ENCODE measurements around the gene UPK3A. TPM values are rescaled to one million over a fixed set of nuclear protein-coding genes. Genes with fewer than 3 reads are reported as not detected.

UPK3A gene
- total RNA-seq, 4 donors from 2014 or later = not detected

GRCh38 chr22:45298934-45299505 is 14.3 kb downstream of the UPK3A start:
- H3K27ac ChIP-seq = no peak overlapping the region
- no peaks in the 10 kb centered on the region for H3K27me3 ChIP-seq
- TF ChIP-seq POLR2A (IDR thresholded peaks at IDR 0.05) (no peak), CTCF (IDR thresholded peaks at IDR 0.05) (no peak)
- DNase-seq = no peak
- H3K9me3 ChIP-seq = no peaks in the 10 kb centered on the region
- WGBS, 2 donors = 78 to 81% methylated on average over 6 to 7 of the region's 15 CpGs
- no peaks in the 10 kb centered on the region for H3K4me1 ChIP-seq
- no peak overlapping the region for H3K4me3 ChIP-seq
- intact Hi-C loops (cut with DNase I) = no loop called here
- H3K36me3 ChIP-seq = no peaks in the 10 kb centered on the region

GRCh38 chr22:45302751-45303150 is 18.0 kb downstream of the UPK3A start:
- TF ChIP-seq CTCF (IDR thresholded peaks at IDR 0.05) (no peak), POLR2A (IDR thresholded peaks at IDR 0.05) (no peak)
- DNase-seq = no peak
- Histone ChIP-seq H3K4me1 (no peaks in the 10 kb centered on the region), H3K4me3 (no peak overlapping the region), H3K27ac (no peak overlapping the region), H3K9me3 (no peaks in the 10 kb centered on the region), H3K36me3 (no peaks in the 10 kb centered on the region), H3K27me3 (no peaks in the 10 kb centered on the region)
- intact Hi-C loops (cut with DNase I) = no loop called here
- WGBS, 2 donors = 47 to 58% methylated on average over 8 of the region's 8 CpGs

GRCh38 chr22:45303181-45303580 is 18.4 kb downstream of the UPK3A start:
- H3K4me1 ChIP-seq = no peaks in the 10 kb centered on the region
- H3K9me3 ChIP-seq = no peaks in the 10 kb centered on the region
- no peaks in the 10 kb centered on the region for H3K27me3 ChIP-seq
- intact Hi-C loops (cut with DNase I) = no loop called here
- DNase-seq = no peak
- no peak for TF ChIP-seq POLR2A (IDR thresholded peaks at IDR 0.05)
- TF ChIP-seq CTCF (IDR thresholded peaks at IDR 0.05) = no peak
- no peaks in the 10 kb centered on the region for H3K36me3 ChIP-seq
- no peak overlapping the region for H3K27ac ChIP-seq
- WGBS, 2 donors = 44 to 46% methylated on average over 7 of the region's 7 CpGs
- no peak overlapping the region for H3K4me3 ChIP-seq

GRCh38 chr22:45304971-45305370 is 20.2 kb downstream of the UPK3A start:
- intact Hi-C loops (cut with DNase I) = no loop called here
- Histone ChIP-seq H3K36me3 (no peaks in the 10 kb centered on the region), H3K27me3 (no peaks in the 10 kb centered on the region), H3K27ac (no peak overlapping the region), H3K4me3 (no peak overlapping the region), H3K4me1 (peaks cover 5 to 13% (median 9%) of the 10 kb centered on the region in 3 donors), H3K9me3 (no peaks in the 10 kb centered on the region)
- 54 to 70% methylated on average over 6 of the region's 6 CpGs for WGBS, 2 donors
- no peak for DNase-seq
- TF ChIP-seq CTCF (IDR thresholded peaks at IDR 0.05) = no peak
- TF ChIP-seq POLR2A (IDR thresholded peaks at IDR 0.05) = no peak

GRCh38 chr22:45305456-45306075 is 20.8 kb downstream of the UPK3A start:
- WGBS, 2 donors = 70 to 75% methylated on average over 6 of the region's 6 CpGs
- H3K27ac ChIP-seq = no peak overlapping the region

More at GRCh38 chr22:45305456-45306075, 20.8 kb downstream of the UPK3A start:
- no peak for TF ChIP-seq POLR2A (IDR thresholded peaks at IDR 0.05)
- TF ChIP-seq CTCF (IDR thresholded peaks at IDR 0.05) = no peak
- DNase-seq = no peak
- intact Hi-C loops (cut with DNase I) = no loop called here
- Histone ChIP-seq H3K4me1 (peaks cover 10 to 17% (median 11%) of the 10 kb centered on the region in 3 donors), H3K9me3 (no peaks in the 10 kb centered on the region), H3K27me3 (no peaks in the 10 kb centered on the region), H3K36me3 (no peaks in the 10 kb centered on the region), H3K4me3 (no peak overlapping the region)
